Coronary artery (tissue), 2 donors: Measurements from ENCODE around the gene QRICH2.

Experiments
- DNase-seq: peaks from one replicate; pipeline ENCODE4 v3.0.0-alpha.2; 2017; ENCODE audit warnings: low spot score
- H3K27ac ChIP-seq, 2 donors: fragments of 200-600 bp; sonication (generic); one replicate each; pipeline ENCODE4 v1.5.1; 2016 to 2019
- H3K4me3 ChIP-seq: fragments of 200-600 bp; sonication (generic); 2 replicates; pipeline ENCODE4 v1.5.1; 2016; ENCODE audit warnings: mild to moderate bottlenecking, moderate library complexity
- TF ChIP-seq, protein P1 (sequence below): fragments of 200-600 bp; sonication (generic); IDR thresholded peaks from one replicate; pipeline ENCODE4 v1.5.1; 2019; ENCODE audit warnings: antibody characterized with exemption

Gene QRICH2

DNA sequence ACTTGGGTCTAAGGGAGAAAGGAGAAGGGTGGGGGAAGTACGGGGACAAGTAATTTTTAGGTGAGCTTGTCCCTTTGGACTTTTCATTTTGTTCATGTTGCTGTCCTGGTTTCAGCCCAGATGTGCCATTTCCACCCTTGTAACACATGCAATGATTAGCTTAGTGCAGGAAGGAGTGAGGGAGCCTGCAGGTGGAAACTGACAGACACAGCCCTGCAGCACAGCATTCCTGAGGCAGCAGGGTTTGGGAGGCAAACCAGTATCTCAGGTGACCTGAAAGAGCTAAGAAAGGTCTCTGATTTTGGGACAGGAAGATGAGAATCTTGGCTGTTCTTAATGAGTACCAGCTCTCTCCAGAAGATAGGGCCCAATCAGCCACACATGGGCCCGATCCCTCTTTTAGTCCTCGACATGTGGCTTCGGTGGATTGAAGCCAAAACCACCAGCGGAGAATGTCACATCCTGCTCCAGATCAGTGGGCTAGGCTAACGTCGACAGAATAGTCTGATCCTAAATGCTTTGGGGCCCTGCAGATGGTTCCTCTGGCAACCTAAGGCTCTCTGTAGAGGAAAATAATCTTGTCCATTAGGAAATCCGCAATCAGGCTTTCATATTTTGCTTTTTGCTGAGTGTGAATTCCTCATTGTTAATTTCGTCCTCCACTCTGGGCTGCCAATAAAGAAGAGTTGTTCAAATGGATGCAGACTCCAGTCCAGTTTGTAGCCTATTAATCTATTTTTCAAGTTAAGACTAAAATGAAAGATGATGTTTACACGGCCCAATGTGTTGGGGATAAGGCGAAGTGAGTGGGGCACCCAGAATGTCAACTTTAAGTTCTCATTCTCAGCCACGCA lies 64.0 kb downstream of the QRICH2 start:
- H3K27ac ChIP-seq = no peak overlapping the region
- no peak for DNase-seq
- TF ChIP-seq, protein P1, sequence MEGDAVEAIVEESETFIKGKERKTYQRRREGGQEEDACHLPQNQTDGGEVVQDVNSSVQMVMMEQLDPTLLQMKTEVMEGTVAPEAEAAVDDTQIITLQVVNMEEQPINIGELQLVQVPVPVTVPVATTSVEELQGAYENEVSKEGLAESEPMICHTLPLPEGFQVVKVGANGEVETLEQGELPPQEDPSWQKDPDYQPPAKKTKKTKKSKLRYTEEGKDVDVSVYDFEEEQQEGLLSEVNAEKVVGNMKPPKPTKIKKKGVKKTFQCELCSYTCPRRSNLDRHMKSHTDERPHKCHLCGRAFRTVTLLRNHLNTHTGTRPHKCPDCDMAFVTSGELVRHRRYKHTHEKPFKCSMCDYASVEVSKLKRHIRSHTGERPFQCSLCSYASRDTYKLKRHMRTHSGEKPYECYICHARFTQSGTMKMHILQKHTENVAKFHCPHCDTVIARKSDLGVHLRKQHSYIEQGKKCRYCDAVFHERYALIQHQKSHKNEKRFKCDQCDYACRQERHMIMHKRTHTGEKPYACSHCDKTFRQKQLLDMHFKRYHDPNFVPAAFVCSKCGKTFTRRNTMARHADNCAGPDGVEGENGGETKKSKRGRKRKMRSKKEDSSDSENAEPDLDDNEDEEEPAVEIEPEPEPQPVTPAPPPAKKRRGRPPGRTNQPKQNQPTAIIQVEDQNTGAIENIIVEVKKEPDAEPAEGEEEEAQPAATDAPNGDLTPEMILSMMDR = no peak
- no peak overlapping the region for H3K4me3 ChIP-seq

DNA sequence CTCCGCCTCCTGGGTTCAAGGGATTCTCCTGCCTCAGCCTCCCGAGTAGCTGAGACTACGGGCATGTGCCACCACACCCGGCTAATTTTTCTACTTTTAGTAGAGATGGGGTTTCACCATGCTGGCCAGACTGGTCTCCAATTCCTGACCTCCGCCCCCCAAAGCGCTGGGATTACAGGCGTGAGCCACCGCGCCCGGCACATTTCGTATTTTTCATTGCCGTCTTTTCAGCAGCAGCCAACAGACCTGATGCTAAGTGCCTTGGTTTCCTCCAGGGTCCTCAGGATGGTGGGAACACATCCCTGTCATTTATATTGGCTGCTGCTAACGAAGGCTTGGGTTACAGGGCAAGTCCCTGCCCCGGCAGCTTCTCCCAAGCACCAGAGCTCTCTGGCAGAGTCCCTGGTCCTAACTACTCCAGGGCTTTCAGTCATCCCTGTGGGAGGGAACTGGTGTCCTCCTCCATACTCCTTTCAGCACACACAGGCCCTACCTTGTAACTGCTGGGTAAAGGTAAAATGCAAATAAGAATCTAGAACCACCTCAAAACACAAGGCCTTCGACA lies 66.3 kb downstream of the QRICH2 start:
- no peak overlapping the region for H3K4me3 ChIP-seq
- no peak for DNase-seq
- H3K27ac ChIP-seq = no peak overlapping the region
- TF ChIP-seq, protein P1 = no peak

DNA sequence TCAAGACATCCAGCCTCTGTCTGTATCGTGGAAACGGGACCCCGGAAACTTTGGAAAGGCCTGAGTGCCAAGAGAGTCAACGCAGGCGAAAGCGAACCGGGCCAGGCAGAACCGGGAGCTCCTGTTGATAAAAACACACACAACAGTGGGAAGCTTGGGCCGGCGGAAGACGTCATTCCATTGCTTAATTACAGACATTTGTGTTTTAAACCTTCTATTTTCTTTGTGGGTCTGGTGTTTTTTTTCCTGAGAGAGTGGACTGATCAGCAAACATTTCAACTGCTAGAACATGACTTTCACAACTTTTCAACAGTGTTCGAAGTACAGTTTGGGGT lies 66.9 kb downstream of the QRICH2 start:
- no peak for DNase-seq
- TF ChIP-seq, protein P1 = no peak
- Histone ChIP-seq H3K27ac (peak overlapping the region; percentile 2 to 44), H3K4me3 (peak overlapping the region; percentile 69)

DNA sequence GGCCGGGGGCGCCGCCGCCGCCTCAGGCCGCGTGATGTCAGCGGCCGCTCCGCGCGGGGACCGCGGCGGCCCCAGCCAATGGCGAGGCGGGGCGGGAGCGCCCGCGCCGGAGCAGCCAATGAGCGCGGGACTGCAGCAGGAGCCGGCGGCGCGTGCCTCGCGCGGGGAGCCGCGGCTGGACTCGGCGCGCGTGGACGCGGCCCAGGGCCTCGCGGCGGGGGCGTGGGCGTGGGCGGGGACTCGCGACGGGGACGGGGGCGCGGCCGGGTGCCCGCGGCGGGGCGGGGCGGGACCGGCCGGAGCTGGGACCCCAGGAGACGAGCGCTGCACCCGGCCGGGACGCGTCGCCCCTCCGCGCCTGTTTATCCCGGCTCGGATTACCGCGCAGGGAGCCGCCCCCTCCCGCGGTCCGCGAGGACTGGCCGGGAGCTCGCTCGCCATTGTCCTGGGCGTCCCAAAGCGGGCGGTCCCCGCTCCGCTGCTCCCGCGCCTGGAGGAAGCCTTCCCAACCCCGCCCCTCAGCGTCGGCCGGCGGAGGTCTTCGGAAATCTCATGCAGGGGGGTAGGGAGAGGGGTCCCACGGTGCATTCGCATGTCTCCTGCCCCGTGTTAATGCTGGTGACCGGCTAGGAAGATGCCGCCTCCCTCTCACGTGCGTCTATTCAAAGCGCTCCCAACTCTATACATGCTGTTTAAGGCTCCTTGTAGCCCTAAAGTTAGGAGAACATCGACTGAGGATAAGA lies 67.4 kb downstream of the QRICH2 start, which contains the start of gene RNF157:
RNF157 (minus strand) TSS at position 33 of the 743 bp plus-strand sequence. CDS start 253 bp downstream, outside the sequence.
- peak within 1 kb of the TSS; percentile 2 to 44 for H3K27ac ChIP-seq
- peak within 1 kb of the TSS; percentile 69 for H3K4me3 ChIP-seq
- no peak for DNase-seq
- TF ChIP-seq, protein P1 = no peak

DNA sequence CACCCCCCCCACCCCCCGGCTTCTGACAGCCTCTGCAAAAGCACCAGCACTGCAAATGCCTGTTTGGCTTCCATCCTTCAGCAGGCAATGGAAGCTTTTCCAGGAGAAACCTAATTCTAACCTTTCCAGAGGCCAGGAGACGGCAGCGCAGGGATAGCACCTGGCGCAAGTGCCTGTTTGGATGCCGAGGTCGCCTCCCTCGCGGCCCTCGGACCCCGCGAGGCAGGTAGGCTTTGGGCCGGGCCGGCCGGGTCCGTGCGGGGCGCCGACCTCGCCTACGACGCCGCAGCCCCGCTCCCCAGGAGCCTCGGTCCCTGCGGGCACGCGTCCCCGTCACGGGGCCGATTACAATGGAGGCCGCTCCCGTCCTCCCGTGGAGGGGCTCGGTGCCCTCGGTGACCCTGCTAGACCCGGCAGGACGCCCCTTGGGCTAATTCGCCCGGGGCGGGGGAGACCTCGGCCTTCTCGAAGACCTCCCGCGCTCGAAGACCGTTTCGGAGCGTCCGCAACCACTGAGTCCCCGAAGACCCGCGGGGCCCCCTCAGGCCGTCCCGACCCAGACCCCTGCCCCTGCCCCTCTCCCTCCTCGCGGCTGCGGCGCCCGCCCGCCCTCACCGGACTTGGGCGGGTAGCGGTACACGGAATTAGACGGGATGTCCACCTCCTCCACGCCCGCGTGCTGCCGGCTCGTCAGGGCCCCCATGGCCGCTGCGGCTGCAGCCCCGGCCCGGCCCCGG lies 68.4 kb downstream of the QRICH2 start:
- no peak for DNase-seq
- peak overlapping the region in 1 of 2 donors; percentile 44 for H3K27ac ChIP-seq

More for the DNA sequence above, 68.4 kb downstream of the QRICH2 start:
- peak overlapping the region; percentile 69 for H3K4me3 ChIP-seq
- TF ChIP-seq, protein P1 = no peak
